Right lobe of liver (tissue), 6 donors: ENCODE data around the gene ROBO2. TPM values are rescaled to one million over a fixed set of nuclear protein-coding genes. Genes with fewer than 3 reads are reported as not detected.

Experiments used
- ATAC-seq, 4 donors: fragments of 200-7000 bp; cut with Tn5 transposase; one replicate each; pipeline ENCODE4 v1.9.1; 2020; ENCODE audit warnings: mild to moderate bottlenecking in 4 of 4, moderate library complexity in 4 of 4
- DNase-seq, 3 donors: peaks; one replicate each; pipeline ENCODE4 v3.0.0-alpha.2; 2020
- H3K27ac ChIP-seq, 3 donors: fragments of 200-600 bp; one replicate each; pipeline ENCODE4 v1.8.0; 2022
- H3K27me3 ChIP-seq, 2 donors: fragments of 200-600 bp; one replicate each; pipeline ENCODE4 v1.8.0; 2022
- H3K36me3 ChIP-seq, 4 donors: fragments of 200-600 bp; sonication (generic) in 1 of 4; one replicate each; pipeline versions ENCODE4 v1.5.1 to v1.8.0; 2017 to 2022; ENCODE audit warnings: control low read depth in 1 of 4
- H3K4me1 ChIP-seq, 4 donors: fragments of 200-600 bp; sonication (generic) in 1 of 4; one replicate each; pipeline versions ENCODE4 v1.5.1 to v1.8.0; 2017 to 2022; ENCODE audit warnings: control low read depth in 1 of 4
- H3K4me3 ChIP-seq, 3 donors: fragments of 200-600 bp; one replicate each; pipeline ENCODE4 v1.8.0; 2022
- H3K9me3 ChIP-seq, 4 donors: fragments of 200-600 bp; sonication (generic) in 1 of 4; one replicate each; pipeline versions ENCODE4 v1.5.1 to v1.8.0; 2017 to 2022; ENCODE audit warnings: control low read depth in 1 of 4
- CTCF ChIP-seq, 4 donors: fragments of 200-600 bp in 3 of 4; fragments of 450-650 bp in 1 of 4; IDR thresholded peaks; one replicate each; pipeline versions ENCODE4 v1.5.1 to v1.8.0; 2016 to 2022; ENCODE audit warnings: antibody characterized with exemption in 4 of 4, mild to moderate bottlenecking in 2 of 4
- POLR2A ChIP-seq: fragments of 450-650 bp; IDR thresholded peaks from one replicate; pipeline ENCODE4 v1.6.1; 2017; ENCODE audit warnings: antibody characterized with exemption, mild to moderate bottlenecking
- WGBS: methylation state at CpG from one replicate; pipeline ENCODE4 v1.1.6; 2018; ENCODE audit warnings: low coverage, low lambda C conversion rate; ENCODE audit not compliant: insufficient coverage; ENCODE audit errors: missing lambda C conversion rate; 5-methylcytosine and 5-hydroxymethylcytosine counted together
- intact Hi-C, 2 donors: fragments of 100-400 bp; cut with DNase I; formaldehyde crosslinking; loops; one replicate each; pipeline versions ENCODE4 v1.11.2 to v1.14.1; 2022
- total RNA-seq, 6 experiments: library from RNA; depleted of rRNA in 2 of 6; stranded (reverse); fragments of >200 nt in 2 of 6; fragmentation: NEBNext Ultra II Directional in 3 of 6; extraction: Animal tissue kit (Norgen Biotek cat#: 25700) in 3 of 6; gene quantifications; one replicate each; pipeline versions ENCODE4 v1.1.0 to v1.2.4, GENCODE V29; 2016 to 2023
- donor health status: DM: no; HTN: yes; CAD: no.
- donor health status: DM: no; HTN: no; CAD: no.
- donor health status: DM: no; HTN: no; CAD: no.
- donor health status: DM: no; HTN: yes; CAD: no.
- donor health status: DM: no; HTN: yes; CAD: no.

ROBO2 gene
- total RNA-seq, 6 experiments from 2014 or later, result 0.07 to 1.7 (median 0.67) TPM

- Histone ChIP-seq H3K36me3 (no peaks in the 10 kb centered on the region), H3K4me3 (no peak overlapping the region), H3K27ac (no peak overlapping the region), H3K4me1 (no peaks in the 10 kb centered on the region), H3K27me3 (no peaks in the 10 kb centered on the region), H3K9me3 (no peaks in the 10 kb centered on the region)
- DNase-seq, result no peak
- intact Hi-C loops, result no loop called here
- TF ChIP-seq POLR2A (no peak), CTCF (IDR thresholded peaks at IDR 0.05) (no peak)
- ATAC-seq, result peak in 2 of 4 donors; percentile 33 to 57
Observed at GRCh38 chr3:77354958-77355357, 315.1 kb downstream of the ROBO2 start.

GRCh38 chr3:77362936-77363335, 323.0 kb downstream of the ROBO2 start:
- no peaks in the 10 kb centered on the region for H3K9me3 ChIP-seq
- H3K36me3 ChIP-seq, result no peaks in the 10 kb centered on the region
- DNase-seq (no peak), ATAC-seq (no peak)
- no peak overlapping the region for H3K4me3 ChIP-seq
- H3K4me1 ChIP-seq, result no peaks in the 10 kb centered on the region
- WGBS, result 75% methylated on average over 1 of the region's 1 CpG
- intact Hi-C loops, result no loop called here
- no peaks in the 10 kb centered on the region for H3K27me3 ChIP-seq
- H3K27ac ChIP-seq, result no peak overlapping the region
- TF ChIP-seq CTCF (IDR thresholded peaks at IDR 0.05), result no peak
- no peak for TF ChIP-seq POLR2A

GRCh38 chr3:77365152-77365551, 325.3 kb downstream of the ROBO2 start:
- TF ChIP-seq POLR2A (no peak), CTCF (IDR thresholded peaks at IDR 0.05) (no peak)
- intact Hi-C loops, result no loop called here

GRCh38 chr3:77370413-77370812, 330.5 kb downstream of the ROBO2 start:
- no peaks in the 10 kb centered on the region for H3K4me1 ChIP-seq
- intact Hi-C loops, result no loop called here
- H3K36me3 ChIP-seq, result no peaks in the 10 kb centered on the region
- ATAC-seq, result no peak
- DNase-seq, result no peak
- TF ChIP-seq POLR2A, result no peak
- no peak for TF ChIP-seq CTCF (IDR thresholded peaks at IDR 0.05)
- H3K4me3 ChIP-seq, result no peak overlapping the region
- H3K9me3 ChIP-seq, result no peaks in the 10 kb centered on the region
- no peaks in the 10 kb centered on the region for H3K27me3 ChIP-seq
- H3K27ac ChIP-seq, result no peak overlapping the region
- 29% methylated on average over 5 of the region's 5 CpGs for WGBS

More at GRCh38 chr3:77365152-77365551, 325.3 kb downstream of the ROBO2 start:
- H3K9me3 ChIP-seq, result no peaks in the 10 kb centered on the region
- H3K27me3 ChIP-seq, result no peaks in the 10 kb centered on the region
- no peaks in the 10 kb centered on the region for H3K4me1 ChIP-seq
- DNase-seq, result no peak
- no peak for ATAC-seq
- H3K27ac ChIP-seq, result no peak overlapping the region
- WGBS, result 86% methylated on average over 1 of the region's 1 CpG
- no peaks in the 10 kb centered on the region for H3K36me3 ChIP-seq
- H3K4me3 ChIP-seq, result no peak overlapping the region

GRCh38 chr3:77372018-77372417, 332.1 kb downstream of the ROBO2 start:
- WGBS, result 64% methylated on average over 3 of the region's 3 CpGs
- H3K4me3 ChIP-seq, result no peak overlapping the region
- H3K4me1 ChIP-seq, result no peaks in the 10 kb centered on the region
- no peaks in the 10 kb centered on the region for H3K36me3 ChIP-seq
- no peaks in the 10 kb centered on the region for H3K9me3 ChIP-seq
- ATAC-seq (no peak), DNase-seq (no peak)
- H3K27me3 ChIP-seq, result no peaks in the 10 kb centered on the region
- intact Hi-C loops, result no loop called here
- TF ChIP-seq POLR2A, result no peak
- TF ChIP-seq CTCF (IDR thresholded peaks at IDR 0.05), result no peak
- no peak overlapping the region for H3K27ac ChIP-seq
